HepG2 (cell line): Measurements from ENCODE around the gene TMEM253. TPM values are rescaled to one million over a fixed set of nuclear protein-coding genes. Genes with fewer than 3 reads are reported as not detected.

ENCODE experiments used
- ATAC-seq: fragments of 200-7000 bp; cut with Tn5 transposase; 3 replicates; pipeline ENCODE4 v1.9.1; 2020; ENCODE audit warnings: mild to moderate bottlenecking, moderate library complexity
- BruUV-seq: library from RNA; stranded (reverse); fragments of 400-500 nt; replicated peaks from 2 replicates; lab custom pipeline; 2021; lab: Mats Ljungman, UMichigan
- CTCF ChIA-PET: fragments of 300-600 bp; formaldehyde crosslinking; extraction: SDS; loops from one replicate; lab custom pipeline; 2021; ENCODE audit warnings: low total read pairs, inconsistent platforms, low intra/inter-chr PET ratio; lab: Yijun Ruan, JAX
- POLR2A ChIA-PET: fragments of 350-600 bp; sonication (Branson Sonifier 250); formaldehyde crosslinking; loops from one replicate; lab custom pipeline; 2020; ENCODE audit warnings: antibody characterized with exemption, inconsistent platforms; lab: Yijun Ruan, JAX
- DNase-seq: peaks from one replicate; pipeline ENCODE4 v3.0.0-alpha.2; 2015; ENCODE audit warnings: low spot score
- FAIRE-seq: peaks from 3 replicates; lab custom pipeline; 2011; peaks lifted over from hg19 to GRCh38; lab: Jason Lieb, UNC
- H2AFZ ChIP-seq: one replicate; pipeline ENCODE4 v1.6.1; 2011; ENCODE audit warnings: low read length, inconsistent platforms
- H3K27ac ChIP-seq: fragments of 300-600 bp; 3 replicates; pipeline ENCODE4 v1.8.0; 2011; ENCODE audit warnings: mixed run types, mild to moderate bottlenecking, mixed read lengths, low read length, inconsistent platforms; ENCODE audit not compliant: insufficient read depth; ENCODE audit errors: extremely low read length
- H3K27me3 ChIP-seq, 2 experiments: fragments of 200-600 bp in 1 of 2; 2 replicates in 1 of 2; 3 replicates in 1 of 2; pipeline versions ENCODE4 v1.6.0 to v1.8.0; 2011; ENCODE audit warnings: low read length in 2 of 2, mild to moderate bottlenecking in 2 of 2, moderate library complexity in 2 of 2, inconsistent platforms in 1 of 2; ENCODE audit not compliant: insufficient read depth in 2 of 2, control insufficient read depth in 1 of 2
- H3K36me3 ChIP-seq, 2 experiments: fragments of 200-600 bp in 1 of 2; replicated peaks in 1 of 2; 2 replicates in 1 of 2; 3 replicates in 1 of 2; pipeline versions ENCODE4 v1.5.1 to v1.8.0; 2011; ENCODE audit warnings: low read length in 2 of 2, inconsistent platforms in 1 of 2; ENCODE audit not compliant: insufficient read depth in 2 of 2, control insufficient read depth in 1 of 2
- H3K4me1 ChIP-seq: 2 replicates; pipeline ENCODE4 v1.5.1; 2012; ENCODE audit warnings: low read length, inconsistent platforms; ENCODE audit not compliant: insufficient read depth
- H3K4me2 ChIP-seq: 2 replicates; pipeline ENCODE4 v1.6.0; 2011; ENCODE audit warnings: low read depth, low read length, inconsistent platforms
- H3K4me3 ChIP-seq, 3 experiments: fragments of 200-600 bp in 1 of 3; sonication (generic), shearing (Covaris generic) in 1 of 3; replicated peaks in 1 of 3; 2 replicates each; pipeline ENCODE4 v1.5.1; 2011 to 2016; ENCODE audit warnings: low read length in 3 of 3, inconsistent platforms in 2 of 3, low read depth in 2 of 3, mild to moderate bottlenecking in 2 of 3, control low read depth in 1 of 3, mixed read lengths in 1 of 3; ENCODE audit not compliant: insufficient read depth in 1 of 3
- H3K79me2 ChIP-seq: one replicate; pipeline ENCODE4 v1.6.1; 2011; ENCODE audit warnings: low read length, inconsistent platforms; ENCODE audit not compliant: insufficient read depth
- H3K9ac ChIP-seq: 2 replicates; pipeline ENCODE4 v1.6.0; 2011; ENCODE audit warnings: mild to moderate bottlenecking, low read depth, low read length, inconsistent platforms; ENCODE audit not compliant: insufficient read depth
- H3K9me3 ChIP-seq: 2 replicates; pipeline ENCODE4 v1.5.1; 2012; ENCODE audit warnings: mild to moderate bottlenecking, low read length
- H4K20me1 ChIP-seq: 2 replicates; pipeline ENCODE4 v1.6.0; 2011; ENCODE audit warnings: inconsistent platforms, mild to moderate bottlenecking, low read length, moderate library complexity; ENCODE audit not compliant: insufficient read depth
- AKAP8 ChIP-seq: sonication (generic); formaldehyde crosslinking; IDR thresholded peaks from 2 replicates; pipeline ENCODE4 v1.5.1; 2020; ENCODE audit warnings: mild to moderate bottlenecking, missing genetic modification reagents
- ARID3A ChIP-seq: IDR thresholded peaks from 2 replicates; pipeline ENCODE4 v1.6.1; 2012; ENCODE audit warnings: low read depth, low read length, improper control_type of control experiment
- ARID5B ChIP-seq: IDR thresholded peaks from 2 replicates; pipeline ENCODE4 v1.4.0; 2020; ENCODE audit warnings: mild to moderate bottlenecking, missing genetic modification reagents
- ETV6 ChIP-seq: sonication (generic); formaldehyde crosslinking; conservative IDR thresholded peaks from 2 replicates; pipeline ENCODE4 v1.4.0; 2020; ENCODE audit warnings: missing genetic modification reagents
- HNF4A ChIP-seq: sonication (generic); formaldehyde crosslinking; IDR thresholded peaks from 2 replicates; pipeline ENCODE4 v1.4.0; 2020; ENCODE audit warnings: missing genetic modification reagents
- RELA ChIP-seq: sonication (generic); formaldehyde crosslinking; IDR thresholded peaks from 2 replicates; pipeline ENCODE4 v1.4.0; 2020; ENCODE audit warnings: missing genetic modification reagents
- ZBTB33 ChIP-seq: sonication (generic); formaldehyde crosslinking; IDR thresholded peaks from 2 replicates; pipeline ENCODE4 v1.4.0; 2020; ENCODE audit warnings: missing genetic modification reagents
- ZNF224 ChIP-seq: sonication (generic); formaldehyde crosslinking; IDR thresholded peaks from 2 replicates; pipeline ENCODE4 v1.5.0; 2020; ENCODE audit warnings: mild to moderate bottlenecking, missing genetic modification reagents
- ZNF770 ChIP-seq: sonication (generic); formaldehyde crosslinking; IDR thresholded peaks from 2 replicates; pipeline ENCODE4 v1.5.0; 2020; ENCODE audit warnings: mild to moderate bottlenecking, missing genetic modification reagents
- WGBS: methylation state at CpG from one replicate; pipeline ENCODE4 v1.1.6; 2017; ENCODE audit warnings: low lambda C conversion rate; 5-methylcytosine and 5-hydroxymethylcytosine counted together
- in situ Hi-C: cut with HindIII; loops from 2 replicates; pipeline ENCODE4 v1.10.0; 2017; ENCODE audit warnings: low pct_unique_long_range_greater_than_20kb; ENCODE audit not compliant: extremely low pct_ligation_motif_present
- intact Hi-C: fragments of 100-400 bp; cut with micrococcal nuclease; formaldehyde crosslinking; loops from one replicate; pipeline ENCODE4 v1.10.0; 2022; ENCODE audit not compliant: unreplicated experiment
- polyA plus RNA-seq, 8 experiments: library from polyadenylated mRNA; depleted of rRNA in 3 of 8; stranded (reverse) in 7 of 8; unstranded in 1 of 8; fragments of >200 nt; fragmentation: Illumina TruSeq in 4 of 8; extraction: Trizol in 4 of 8; gene quantifications; 2 replicates each; pipeline versions ENCODE4 v1.2.1 to v1.2.3, GENCODE V29; 2011 to 2016; ENCODE audit warnings: low read depth in 4 of 8, missing spikeins in 1 of 8, mixed read lengths in 1 of 8; ENCODE audit not compliant: insufficient read depth in 1 of 8
- total RNA-seq, 5 experiments: library from RNA; depleted of rRNA; stranded (reverse); fragments of >200 nt; fragmentation: Illumina TruSeq; extraction: Trizol; gene quantifications; 2 replicates each; pipeline ENCODE4 v1.2.3, GENCODE V29; 2016; ENCODE audit warnings: low read depth in 1 of 5

The TMEM253 gene
- total and polyA plus RNA-seq, 2 of the 13 experiments (the other 11 are each of a cell fraction or from before 2014, with no cell fraction given), result 0.29 to 0.45 TPM

GRCh38 chr14:21084998-21085853, 15.6 kb upstream of the TMEM253 start:
- peaks cover 53 to 71% of the 10 kb centered on the region in 2 experiments for H3K36me3 ChIP-seq
- peak; percentile 17; the same call in 2 of the 3 replicates for ATAC-seq
- in situ Hi-C loops (no loop called here), intact Hi-C loops (no loop called here)
- ChIA-PET CTCF (no interaction called here), POLR2A (interaction anchor here (1.0 to 5.8 kb wide), 8 partner anchors 12 to 70 kb away, joined by 3 to 52 read pairs (median 7); partner anchors contain the start of genes ARHGEF40 and ZNF219)
- FAIRE-seq, result no peak
- no peak overlapping the region for H2AFZ ChIP-seq
- H3K4me2 ChIP-seq, result no peak overlapping the region
- H3K27me3 ChIP-seq, result no peaks in the 10 kb centered on the region
- no peak overlapping the region for H3K27ac ChIP-seq
- peaks cover 22% of the 10 kb centered on the region for H3K4me1 ChIP-seq
- DNase-seq, result no peak
- H3K4me3 ChIP-seq, result no peak overlapping the region
- no peaks in the 10 kb centered on the region for H3K9me3 ChIP-seq
- H3K79me2 ChIP-seq, result no peaks in the 10 kb centered on the region
- no peaks in the 10 kb centered on the region for H4K20me1 ChIP-seq
- WGBS, result 87% methylated on average over 17 of the region's 17 CpGs
- BruUV-seq, result no TSS peak
- H3K9ac ChIP-seq, result no peak overlapping the region
- no peak for TF ChIP-seq AKAP8 (CRISPR knock-in tag)
- no peak for TF ChIP-seq RELA
- no peak for TF ChIP-seq ARID5B
- TF ChIP-seq ZNF770 (CRISPR knock-in tag), result no peak
- TF ChIP-seq ARID3A, result peak; percentile 70
- no peak for TF ChIP-seq ETV6 (CRISPR knock-in tag)
- no peak for TF ChIP-seq ZNF224 (CRISPR knock-in tag)
- TF ChIP-seq ZBTB33, result peak; percentile 18; the same call in 1 of the 2 replicates
- peak; percentile 61 for TF ChIP-seq HNF4A (CRISPR knock-in tag)
